H1 (cell line): ENCODE data around the gene GPR143. TPM values are rescaled to one million over a fixed set of nuclear protein-coding genes. Genes with fewer than 3 reads are reported as not detected.

Source experiments
- BCL11A ChIP-seq, 2 experiments: IDR thresholded peaks; one replicate each; pipeline ENCODE4 v1.6.1; 2011; ENCODE audit warnings: low read depth in 2 of 2, low read length in 2 of 2, mild to moderate bottlenecking in 2 of 2
- BRCA1 ChIP-seq: IDR thresholded peaks from 2 replicates; pipeline ENCODE4 v1.6.1; 2012; ENCODE audit warnings: low read depth, low read length, improper control_type of control experiment
- KDM4A ChIP-seq: IDR thresholded peaks from one replicate; pipeline ENCODE4 v1.7.1; 2012; ENCODE audit warnings: low read depth, mild to moderate bottlenecking, moderate library complexity, low read length, inconsistent platforms; ENCODE audit not compliant: severe bottlenecking
- NRF1 ChIP-seq: IDR thresholded peaks from 2 replicates; pipeline ENCODE4 v1.6.1; 2011; ENCODE audit warnings: mild to moderate bottlenecking, low read depth, low read length, improper control_type of control experiment
- PHF8 ChIP-seq: fragments of 200-600 bp; sonication (generic); conservative IDR thresholded peaks from 2 replicates; pipeline ENCODE4 v1.7.1; 2012; ENCODE audit warnings: low read depth, mild to moderate bottlenecking, inconsistent platforms, low read length, moderate library complexity
- POLR2A ChIP-seq, 2 experiments: IDR thresholded peaks; 1 replicate in 1 of 2; 2 replicates in 1 of 2; pipeline ENCODE4 v1.6.1; 2011; ENCODE audit warnings: low read depth in 2 of 2, low read length in 2 of 2, mild to moderate bottlenecking in 2 of 2; ENCODE audit errors: control extremely low read depth in 1 of 2
- POU5F1 ChIP-seq: IDR thresholded peaks from 2 replicates; pipeline ENCODE4 v1.6.1; 2011; ENCODE audit warnings: low read depth, mild to moderate bottlenecking, low read length, moderate library complexity
- SAP30 ChIP-seq: fragments of 300-600 bp; sonication (generic); IDR thresholded peaks from 2 replicates; pipeline ENCODE4 v1.7.1; 2012; ENCODE audit warnings: low read length, moderate library complexity, mild to moderate bottlenecking, inconsistent platforms; ENCODE audit not compliant: insufficient read depth, insufficient replicate concordance
- SRF ChIP-seq: IDR thresholded peaks from 2 replicates; pipeline ENCODE4 v1.6.1; 2011; ENCODE audit warnings: mild to moderate bottlenecking, low read depth, low read length, moderate library complexity
- polyA plus RNA-seq, 7 experiments: library from polyadenylated mRNA; depleted of rRNA in 3 of 7; stranded (reverse) in 5 of 7; unstranded in 2 of 7; fragments of >200 nt in 5 of 7; fragments of 200-250 nt in 2 of 7; gene quantifications; 1 replicate in 5 of 7; 2 replicates in 1 of 7; 4 replicates in 1 of 7; pipeline versions ENCODE4 v1.2.1 to v1.2.3, GENCODE V29; 2011 to 2013; ENCODE audit warnings: missing spikeins in 2 of 7, mixed read lengths in 2 of 7
- total RNA-seq: library from RNA; stranded (reverse); fragmentation: NEBNext Ultra II Directional; extraction: Animal tissue kit (Norgen Biotek cat#: 25700); gene quantifications from 2 replicates; pipeline ENCODE4 v1.2.1, GENCODE V29; 2021
- TF ChIP-seq, protein P1 (sequence below): fragments of 300-600 bp; sonication (generic); IDR thresholded peaks from 2 replicates; pipeline ENCODE4 v1.7.1; 2012; ENCODE audit warnings: low read length, moderate library complexity, mild to moderate bottlenecking, inconsistent platforms; ENCODE audit not compliant: insufficient replicate concordance
- TF ChIP-seq, protein P2 (sequence below): IDR thresholded peaks from 2 replicates; pipeline ENCODE4 v1.6.1; 2011; ENCODE audit warnings: low read depth, mild to moderate bottlenecking, low read length; ENCODE audit not compliant: insufficient read depth
- TF ChIP-seq, protein P3 (sequence below): IDR thresholded peaks from 2 replicates; pipeline ENCODE4 v1.6.1; 2012; ENCODE audit warnings: inconsistent platforms

Gene GPR143
- total and polyA plus RNA-seq, 2 of the 8 experiments (the other 6 are each of a cell fraction or from before 2014, with no cell fraction given) = 18.5 to 30.7 TPM

DNA sequence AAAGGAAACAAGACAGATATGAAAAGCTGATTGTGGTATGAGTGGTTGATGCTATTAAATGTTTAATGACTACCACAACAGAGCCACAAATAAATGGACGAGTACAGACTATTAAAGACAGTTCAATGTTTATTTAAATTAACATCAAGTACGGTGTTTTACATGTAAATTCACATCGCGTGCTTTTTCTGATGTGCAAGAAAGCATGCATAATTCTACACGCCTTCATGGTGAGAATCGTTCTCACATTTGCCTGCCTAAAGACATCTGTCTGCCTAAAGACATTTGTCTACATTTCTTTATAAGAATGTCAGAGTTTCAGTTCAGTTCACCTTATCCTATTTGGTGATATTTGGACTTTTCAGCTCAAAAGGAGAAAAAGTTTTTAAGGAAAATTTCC lies 7.3 kb upstream of the GPR143 start (continued):
- TF ChIP-seq, protein P1, sequence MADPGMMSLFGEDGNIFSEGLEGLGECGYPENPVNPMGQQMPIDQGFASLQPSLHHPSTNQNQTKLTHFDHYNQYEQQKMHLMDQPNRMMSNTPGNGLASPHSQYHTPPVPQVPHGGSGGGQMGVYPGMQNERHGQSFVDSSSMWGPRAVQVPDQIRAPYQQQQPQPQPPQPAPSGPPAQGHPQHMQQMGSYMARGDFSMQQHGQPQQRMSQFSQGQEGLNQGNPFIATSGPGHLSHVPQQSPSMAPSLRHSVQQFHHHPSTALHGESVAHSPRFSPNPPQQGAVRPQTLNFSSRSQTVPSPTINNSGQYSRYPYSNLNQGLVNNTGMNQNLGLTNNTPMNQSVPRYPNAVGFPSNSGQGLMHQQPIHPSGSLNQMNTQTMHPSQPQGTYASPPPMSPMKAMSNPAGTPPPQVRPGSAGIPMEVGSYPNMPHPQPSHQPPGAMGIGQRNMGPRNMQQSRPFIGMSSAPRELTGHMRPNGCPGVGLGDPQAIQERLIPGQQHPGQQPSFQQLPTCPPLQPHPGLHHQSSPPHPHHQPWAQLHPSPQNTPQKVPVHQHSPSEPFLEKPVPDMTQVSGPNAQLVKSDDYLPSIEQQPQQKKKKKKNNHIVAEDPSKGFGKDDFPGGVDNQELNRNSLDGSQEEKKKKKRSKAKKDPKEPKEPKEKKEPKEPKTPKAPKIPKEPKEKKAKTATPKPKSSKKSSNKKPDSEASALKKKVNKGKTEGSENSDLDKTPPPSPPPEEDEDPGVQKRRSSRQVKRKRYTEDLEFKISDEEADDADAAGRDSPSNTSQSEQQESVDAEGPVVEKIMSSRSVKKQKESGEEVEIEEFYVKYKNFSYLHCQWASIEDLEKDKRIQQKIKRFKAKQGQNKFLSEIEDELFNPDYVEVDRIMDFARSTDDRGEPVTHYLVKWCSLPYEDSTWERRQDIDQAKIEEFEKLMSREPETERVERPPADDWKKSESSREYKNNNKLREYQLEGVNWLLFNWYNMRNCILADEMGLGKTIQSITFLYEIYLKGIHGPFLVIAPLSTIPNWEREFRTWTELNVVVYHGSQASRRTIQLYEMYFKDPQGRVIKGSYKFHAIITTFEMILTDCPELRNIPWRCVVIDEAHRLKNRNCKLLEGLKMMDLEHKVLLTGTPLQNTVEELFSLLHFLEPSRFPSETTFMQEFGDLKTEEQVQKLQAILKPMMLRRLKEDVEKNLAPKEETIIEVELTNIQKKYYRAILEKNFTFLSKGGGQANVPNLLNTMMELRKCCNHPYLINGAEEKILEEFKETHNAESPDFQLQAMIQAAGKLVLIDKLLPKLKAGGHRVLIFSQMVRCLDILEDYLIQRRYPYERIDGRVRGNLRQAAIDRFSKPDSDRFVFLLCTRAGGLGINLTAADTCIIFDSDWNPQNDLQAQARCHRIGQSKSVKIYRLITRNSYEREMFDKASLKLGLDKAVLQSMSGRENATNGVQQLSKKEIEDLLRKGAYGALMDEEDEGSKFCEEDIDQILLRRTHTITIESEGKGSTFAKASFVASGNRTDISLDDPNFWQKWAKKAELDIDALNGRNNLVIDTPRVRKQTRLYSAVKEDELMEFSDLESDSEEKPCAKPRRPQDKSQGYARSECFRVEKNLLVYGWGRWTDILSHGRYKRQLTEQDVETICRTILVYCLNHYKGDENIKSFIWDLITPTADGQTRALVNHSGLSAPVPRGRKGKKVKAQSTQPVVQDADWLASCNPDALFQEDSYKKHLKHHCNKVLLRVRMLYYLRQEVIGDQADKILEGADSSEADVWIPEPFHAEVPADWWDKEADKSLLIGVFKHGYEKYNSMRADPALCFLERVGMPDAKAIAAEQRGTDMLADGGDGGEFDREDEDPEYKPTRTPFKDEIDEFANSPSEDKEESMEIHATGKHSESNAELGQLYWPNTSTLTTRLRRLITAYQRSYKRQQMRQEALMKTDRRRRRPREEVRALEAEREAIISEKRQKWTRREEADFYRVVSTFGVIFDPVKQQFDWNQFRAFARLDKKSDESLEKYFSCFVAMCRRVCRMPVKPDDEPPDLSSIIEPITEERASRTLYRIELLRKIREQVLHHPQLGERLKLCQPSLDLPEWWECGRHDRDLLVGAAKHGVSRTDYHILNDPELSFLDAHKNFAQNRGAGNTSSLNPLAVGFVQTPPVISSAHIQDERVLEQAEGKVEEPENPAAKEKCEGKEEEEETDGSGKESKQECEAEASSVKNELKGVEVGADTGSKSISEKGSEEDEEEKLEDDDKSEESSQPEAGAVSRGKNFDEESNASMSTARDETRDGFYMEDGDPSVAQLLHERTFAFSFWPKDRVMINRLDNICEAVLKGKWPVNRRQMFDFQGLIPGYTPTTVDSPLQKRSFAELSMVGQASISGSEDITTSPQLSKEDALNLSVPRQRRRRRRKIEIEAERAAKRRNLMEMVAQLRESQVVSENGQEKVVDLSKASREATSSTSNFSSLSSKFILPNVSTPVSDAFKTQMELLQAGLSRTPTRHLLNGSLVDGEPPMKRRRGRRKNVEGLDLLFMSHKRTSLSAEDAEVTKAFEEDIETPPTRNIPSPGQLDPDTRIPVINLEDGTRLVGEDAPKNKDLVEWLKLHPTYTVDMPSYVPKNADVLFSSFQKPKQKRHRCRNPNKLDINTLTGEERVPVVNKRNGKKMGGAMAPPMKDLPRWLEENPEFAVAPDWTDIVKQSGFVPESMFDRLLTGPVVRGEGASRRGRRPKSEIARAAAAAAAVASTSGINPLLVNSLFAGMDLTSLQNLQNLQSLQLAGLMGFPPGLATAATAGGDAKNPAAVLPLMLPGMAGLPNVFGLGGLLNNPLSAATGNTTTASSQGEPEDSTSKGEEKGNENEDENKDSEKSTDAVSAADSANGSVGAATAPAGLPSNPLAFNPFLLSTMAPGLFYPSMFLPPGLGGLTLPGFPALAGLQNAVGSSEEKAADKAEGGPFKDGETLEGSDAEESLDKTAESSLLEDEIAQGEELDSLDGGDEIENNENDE = no peak
- TF ChIP-seq, protein P2, sequence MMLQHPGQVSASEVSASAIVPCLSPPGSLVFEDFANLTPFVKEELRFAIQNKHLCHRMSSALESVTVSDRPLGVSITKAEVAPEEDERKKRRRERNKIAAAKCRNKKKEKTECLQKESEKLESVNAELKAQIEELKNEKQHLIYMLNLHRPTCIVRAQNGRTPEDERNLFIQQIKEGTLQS = no peak
- TF ChIP-seq BCL11A (IDR thresholded peaks at IDR 0.05; ENCODE audit: low read depth in 2 of 2, low read length in 2 of 2) (no peak), SRF (no peak), POLR2A (IDR thresholded peaks at IDR 0.05; ENCODE audit: control extremely low read depth in 1 of 2, low read depth in 2 of 2, low read length in 2 of 2) (no peak), BRCA1 (no peak), KDM4A (no peak), NRF1 (no peak), PHF8 (no peak), POU5F1 (no peak), SAP30 (no peak)
- TF ChIP-seq, protein P3, sequence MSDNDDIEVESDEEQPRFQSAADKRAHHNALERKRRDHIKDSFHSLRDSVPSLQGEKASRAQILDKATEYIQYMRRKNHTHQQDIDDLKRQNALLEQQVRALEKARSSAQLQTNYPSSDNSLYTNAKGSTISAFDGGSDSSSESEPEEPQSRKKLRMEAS = no peak
